Measurements from ENCODE around the gene USP25. TPM values are rescaled to one million over a fixed set of nuclear protein-coding genes. Genes with fewer than 3 reads are reported as not detected.

The USP25 gene
- total and polyA plus RNA-seq, 9 of the 15 experiments (the other 6 are each of a cell fraction or from before 2014, with no cell fraction given): 7.8 to 44.9 (median 31.4) TPM

DNA sequence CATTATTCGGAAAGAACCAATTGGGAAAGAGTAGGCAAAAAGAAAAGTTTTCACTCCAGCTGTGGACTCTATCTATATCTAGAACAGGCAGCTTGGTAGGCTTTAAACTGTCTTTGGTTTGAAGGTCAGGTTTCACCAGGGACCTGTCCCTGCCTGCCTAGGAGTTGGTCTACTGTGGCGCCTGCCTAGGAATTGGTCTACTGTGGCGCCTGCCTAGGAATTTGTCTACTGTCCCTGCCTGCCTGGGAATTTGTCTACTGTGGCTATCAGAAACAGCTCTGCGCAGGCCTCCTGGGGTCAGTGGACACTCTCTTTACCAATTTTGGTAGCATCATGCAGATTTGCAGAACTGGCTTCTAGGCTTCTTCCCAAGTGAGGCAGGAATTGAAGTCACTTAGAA is 13.8 kb downstream of the USP25 start (continued):
- TF ChIP-seq, protein P1, sequence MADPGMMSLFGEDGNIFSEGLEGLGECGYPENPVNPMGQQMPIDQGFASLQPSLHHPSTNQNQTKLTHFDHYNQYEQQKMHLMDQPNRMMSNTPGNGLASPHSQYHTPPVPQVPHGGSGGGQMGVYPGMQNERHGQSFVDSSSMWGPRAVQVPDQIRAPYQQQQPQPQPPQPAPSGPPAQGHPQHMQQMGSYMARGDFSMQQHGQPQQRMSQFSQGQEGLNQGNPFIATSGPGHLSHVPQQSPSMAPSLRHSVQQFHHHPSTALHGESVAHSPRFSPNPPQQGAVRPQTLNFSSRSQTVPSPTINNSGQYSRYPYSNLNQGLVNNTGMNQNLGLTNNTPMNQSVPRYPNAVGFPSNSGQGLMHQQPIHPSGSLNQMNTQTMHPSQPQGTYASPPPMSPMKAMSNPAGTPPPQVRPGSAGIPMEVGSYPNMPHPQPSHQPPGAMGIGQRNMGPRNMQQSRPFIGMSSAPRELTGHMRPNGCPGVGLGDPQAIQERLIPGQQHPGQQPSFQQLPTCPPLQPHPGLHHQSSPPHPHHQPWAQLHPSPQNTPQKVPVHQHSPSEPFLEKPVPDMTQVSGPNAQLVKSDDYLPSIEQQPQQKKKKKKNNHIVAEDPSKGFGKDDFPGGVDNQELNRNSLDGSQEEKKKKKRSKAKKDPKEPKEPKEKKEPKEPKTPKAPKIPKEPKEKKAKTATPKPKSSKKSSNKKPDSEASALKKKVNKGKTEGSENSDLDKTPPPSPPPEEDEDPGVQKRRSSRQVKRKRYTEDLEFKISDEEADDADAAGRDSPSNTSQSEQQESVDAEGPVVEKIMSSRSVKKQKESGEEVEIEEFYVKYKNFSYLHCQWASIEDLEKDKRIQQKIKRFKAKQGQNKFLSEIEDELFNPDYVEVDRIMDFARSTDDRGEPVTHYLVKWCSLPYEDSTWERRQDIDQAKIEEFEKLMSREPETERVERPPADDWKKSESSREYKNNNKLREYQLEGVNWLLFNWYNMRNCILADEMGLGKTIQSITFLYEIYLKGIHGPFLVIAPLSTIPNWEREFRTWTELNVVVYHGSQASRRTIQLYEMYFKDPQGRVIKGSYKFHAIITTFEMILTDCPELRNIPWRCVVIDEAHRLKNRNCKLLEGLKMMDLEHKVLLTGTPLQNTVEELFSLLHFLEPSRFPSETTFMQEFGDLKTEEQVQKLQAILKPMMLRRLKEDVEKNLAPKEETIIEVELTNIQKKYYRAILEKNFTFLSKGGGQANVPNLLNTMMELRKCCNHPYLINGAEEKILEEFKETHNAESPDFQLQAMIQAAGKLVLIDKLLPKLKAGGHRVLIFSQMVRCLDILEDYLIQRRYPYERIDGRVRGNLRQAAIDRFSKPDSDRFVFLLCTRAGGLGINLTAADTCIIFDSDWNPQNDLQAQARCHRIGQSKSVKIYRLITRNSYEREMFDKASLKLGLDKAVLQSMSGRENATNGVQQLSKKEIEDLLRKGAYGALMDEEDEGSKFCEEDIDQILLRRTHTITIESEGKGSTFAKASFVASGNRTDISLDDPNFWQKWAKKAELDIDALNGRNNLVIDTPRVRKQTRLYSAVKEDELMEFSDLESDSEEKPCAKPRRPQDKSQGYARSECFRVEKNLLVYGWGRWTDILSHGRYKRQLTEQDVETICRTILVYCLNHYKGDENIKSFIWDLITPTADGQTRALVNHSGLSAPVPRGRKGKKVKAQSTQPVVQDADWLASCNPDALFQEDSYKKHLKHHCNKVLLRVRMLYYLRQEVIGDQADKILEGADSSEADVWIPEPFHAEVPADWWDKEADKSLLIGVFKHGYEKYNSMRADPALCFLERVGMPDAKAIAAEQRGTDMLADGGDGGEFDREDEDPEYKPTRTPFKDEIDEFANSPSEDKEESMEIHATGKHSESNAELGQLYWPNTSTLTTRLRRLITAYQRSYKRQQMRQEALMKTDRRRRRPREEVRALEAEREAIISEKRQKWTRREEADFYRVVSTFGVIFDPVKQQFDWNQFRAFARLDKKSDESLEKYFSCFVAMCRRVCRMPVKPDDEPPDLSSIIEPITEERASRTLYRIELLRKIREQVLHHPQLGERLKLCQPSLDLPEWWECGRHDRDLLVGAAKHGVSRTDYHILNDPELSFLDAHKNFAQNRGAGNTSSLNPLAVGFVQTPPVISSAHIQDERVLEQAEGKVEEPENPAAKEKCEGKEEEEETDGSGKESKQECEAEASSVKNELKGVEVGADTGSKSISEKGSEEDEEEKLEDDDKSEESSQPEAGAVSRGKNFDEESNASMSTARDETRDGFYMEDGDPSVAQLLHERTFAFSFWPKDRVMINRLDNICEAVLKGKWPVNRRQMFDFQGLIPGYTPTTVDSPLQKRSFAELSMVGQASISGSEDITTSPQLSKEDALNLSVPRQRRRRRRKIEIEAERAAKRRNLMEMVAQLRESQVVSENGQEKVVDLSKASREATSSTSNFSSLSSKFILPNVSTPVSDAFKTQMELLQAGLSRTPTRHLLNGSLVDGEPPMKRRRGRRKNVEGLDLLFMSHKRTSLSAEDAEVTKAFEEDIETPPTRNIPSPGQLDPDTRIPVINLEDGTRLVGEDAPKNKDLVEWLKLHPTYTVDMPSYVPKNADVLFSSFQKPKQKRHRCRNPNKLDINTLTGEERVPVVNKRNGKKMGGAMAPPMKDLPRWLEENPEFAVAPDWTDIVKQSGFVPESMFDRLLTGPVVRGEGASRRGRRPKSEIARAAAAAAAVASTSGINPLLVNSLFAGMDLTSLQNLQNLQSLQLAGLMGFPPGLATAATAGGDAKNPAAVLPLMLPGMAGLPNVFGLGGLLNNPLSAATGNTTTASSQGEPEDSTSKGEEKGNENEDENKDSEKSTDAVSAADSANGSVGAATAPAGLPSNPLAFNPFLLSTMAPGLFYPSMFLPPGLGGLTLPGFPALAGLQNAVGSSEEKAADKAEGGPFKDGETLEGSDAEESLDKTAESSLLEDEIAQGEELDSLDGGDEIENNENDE (IDR thresholded peaks at IDR 0.05; ENCODE audit: low read depth, low read length): no peak
- TF ChIP-seq YY1 (IDR thresholded peaks at IDR 0.05; ENCODE audit: borderline replicate concordance in 1 of 3, control insufficient read depth in 1 of 3, extremely low read depth in 1 of 3, insufficient read depth in 3 of 3, insufficient read length in 1 of 3, insufficient replicate concordance in 2 of 3, low read depth in 1 of 3, low read length in 2 of 3) (peak in 1 of 3 experiments; percentile 12), CCNT2 (IDR thresholded peaks at IDR 0.05; ENCODE audit: borderline replicate concordance, extremely low read depth, insufficient read length, low read depth, low read length) (no peak), ETV5 (CRISPR knock-in tag; IDR thresholded peaks at IDR 0.05; ENCODE audit: low read depth) (no peak)
- TF ChIP-seq, protein P2, sequence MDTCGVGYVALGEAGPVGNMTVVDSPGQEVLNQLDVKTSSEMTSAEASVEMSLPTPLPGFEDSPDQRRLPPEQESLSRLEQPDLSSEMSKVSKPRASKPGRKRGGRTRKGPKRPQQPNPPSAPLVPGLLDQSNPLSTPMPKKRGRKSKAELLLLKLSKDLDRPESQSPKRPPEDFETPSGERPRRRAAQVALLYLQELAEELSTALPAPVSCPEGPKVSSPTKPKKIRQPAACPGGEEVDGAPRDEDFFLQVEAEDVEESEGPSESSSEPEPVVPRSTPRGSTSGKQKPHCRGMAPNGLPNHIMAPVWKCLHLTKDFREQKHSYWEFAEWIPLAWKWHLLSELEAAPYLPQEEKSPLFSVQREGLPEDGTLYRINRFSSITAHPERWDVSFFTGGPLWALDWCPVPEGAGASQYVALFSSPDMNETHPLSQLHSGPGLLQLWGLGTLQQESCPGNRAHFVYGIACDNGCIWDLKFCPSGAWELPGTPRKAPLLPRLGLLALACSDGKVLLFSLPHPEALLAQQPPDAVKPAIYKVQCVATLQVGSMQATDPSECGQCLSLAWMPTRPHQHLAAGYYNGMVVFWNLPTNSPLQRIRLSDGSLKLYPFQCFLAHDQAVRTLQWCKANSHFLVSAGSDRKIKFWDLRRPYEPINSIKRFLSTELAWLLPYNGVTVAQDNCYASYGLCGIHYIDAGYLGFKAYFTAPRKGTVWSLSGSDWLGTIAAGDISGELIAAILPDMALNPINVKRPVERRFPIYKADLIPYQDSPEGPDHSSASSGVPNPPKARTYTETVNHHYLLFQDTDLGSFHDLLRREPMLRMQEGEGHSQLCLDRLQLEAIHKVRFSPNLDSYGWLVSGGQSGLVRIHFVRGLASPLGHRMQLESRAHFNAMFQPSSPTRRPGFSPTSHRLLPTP (IDR thresholded peaks at IDR 0.05; ENCODE audit: borderline replicate concordance, extremely low read depth, insufficient read length): no peak
- TF ChIP-seq, protein P3, sequence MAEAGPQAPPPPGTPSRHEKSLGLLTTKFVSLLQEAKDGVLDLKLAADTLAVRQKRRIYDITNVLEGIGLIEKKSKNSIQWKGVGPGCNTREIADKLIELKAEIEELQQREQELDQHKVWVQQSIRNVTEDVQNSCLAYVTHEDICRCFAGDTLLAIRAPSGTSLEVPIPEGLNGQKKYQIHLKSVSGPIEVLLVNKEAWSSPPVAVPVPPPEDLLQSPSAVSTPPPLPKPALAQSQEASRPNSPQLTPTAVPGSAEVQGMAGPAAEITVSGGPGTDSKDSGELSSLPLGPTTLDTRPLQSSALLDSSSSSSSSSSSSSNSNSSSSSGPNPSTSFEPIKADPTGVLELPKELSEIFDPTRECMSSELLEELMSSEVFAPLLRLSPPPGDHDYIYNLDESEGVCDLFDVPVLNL (CRISPR knock-in tag; IDR thresholded peaks at IDR 0.05; ENCODE audit: low read depth): no peak
- TF ChIP-seq, protein P4, sequence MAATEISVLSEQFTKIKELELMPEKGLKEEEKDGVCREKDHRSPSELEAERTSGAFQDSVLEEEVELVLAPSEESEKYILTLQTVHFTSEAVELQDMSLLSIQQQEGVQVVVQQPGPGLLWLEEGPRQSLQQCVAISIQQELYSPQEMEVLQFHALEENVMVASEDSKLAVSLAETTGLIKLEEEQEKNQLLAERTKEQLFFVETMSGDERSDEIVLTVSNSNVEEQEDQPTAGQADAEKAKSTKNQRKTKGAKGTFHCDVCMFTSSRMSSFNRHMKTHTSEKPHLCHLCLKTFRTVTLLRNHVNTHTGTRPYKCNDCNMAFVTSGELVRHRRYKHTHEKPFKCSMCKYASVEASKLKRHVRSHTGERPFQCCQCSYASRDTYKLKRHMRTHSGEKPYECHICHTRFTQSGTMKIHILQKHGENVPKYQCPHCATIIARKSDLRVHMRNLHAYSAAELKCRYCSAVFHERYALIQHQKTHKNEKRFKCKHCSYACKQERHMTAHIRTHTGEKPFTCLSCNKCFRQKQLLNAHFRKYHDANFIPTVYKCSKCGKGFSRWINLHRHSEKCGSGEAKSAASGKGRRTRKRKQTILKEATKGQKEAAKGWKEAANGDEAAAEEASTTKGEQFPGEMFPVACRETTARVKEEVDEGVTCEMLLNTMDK (IDR thresholded peaks at IDR 0.05; ENCODE audit: borderline replicate concordance, insufficient read depth, low read depth, low read length, poor library complexity, severe bottlenecking): no peak
